ENCODE data around the gene ALK.

GRCh38 chr2:29226808-29227207 lies 694.6 kb downstream of the ALK start:
- no peak for TF ChIP-seq TAF1 (IDR thresholded peaks at IDR 0.05; ENCODE audit: borderline replicate concordance, insufficient read depth, low read length)
- TF ChIP-seq POLR2AphosphoS5 (IDR thresholded peaks at IDR 0.05; ENCODE audit: low read depth, low read length) = no peak
- no peak for TF ChIP-seq SIN3A (IDR thresholded peaks at IDR 0.05; ENCODE audit: borderline replicate concordance, insufficient read depth, low read length)
- TF ChIP-seq REST (IDR thresholded peaks at IDR 0.05; ENCODE audit: insufficient read depth in 1 of 2, low read depth in 2 of 2, low read length in 2 of 2) = no peak
- TF ChIP-seq FOXP2 (optimal IDR thresholded peaks at IDR 0.05; ENCODE audit: borderline replicate concordance, extremely low read depth, extremely low read length, insufficient read depth) = no peak
